ENCODE measurements around the gene ACAP3. TPM values are rescaled to one million over a fixed set of nuclear protein-coding genes. Genes with fewer than 3 reads are reported as not detected.

ACAP3 gene
- total and polyA plus RNA-seq, 3 experiments from 2014 or later, result 6.9 to 38.8 (median 36.4) TPM

DNA sequence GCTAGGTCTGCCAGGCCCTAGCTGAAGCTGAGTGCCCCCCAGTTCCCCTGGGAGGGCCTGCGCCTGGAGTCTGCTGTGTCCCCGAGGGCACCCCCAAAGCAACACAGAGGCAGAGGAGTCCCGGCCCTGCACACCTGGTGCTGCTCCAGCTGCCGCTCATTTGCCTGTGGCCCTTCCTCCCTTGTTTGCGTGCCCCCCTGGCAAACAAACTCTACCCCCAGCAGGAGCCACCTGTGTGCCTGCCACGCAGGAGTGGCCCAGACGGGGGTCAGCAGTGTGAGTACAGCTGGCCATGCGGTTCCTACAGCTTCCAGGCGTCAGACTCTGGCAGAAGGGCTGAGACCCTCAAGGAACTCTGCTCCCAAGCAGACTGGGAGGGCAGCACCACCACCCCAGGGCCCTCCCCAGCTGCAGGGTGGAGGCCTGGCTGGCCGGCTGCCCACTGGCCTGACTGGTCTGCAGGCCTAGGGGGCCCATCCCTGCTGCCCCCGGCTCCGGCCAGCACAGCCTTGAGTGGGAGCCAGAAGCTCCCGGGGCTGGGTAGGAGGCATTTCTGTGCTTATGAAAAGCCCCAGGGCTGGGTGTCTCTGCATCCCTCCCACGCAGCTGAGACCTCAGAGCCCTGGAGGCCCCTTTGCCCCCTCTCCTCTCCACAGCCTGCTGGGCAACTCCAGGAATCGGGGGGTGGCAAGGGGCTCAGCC is 22.8 kb upstream of the ACAP3 start:
- Mint-ChIP-seq H3K27ac (no peak overlapping the region), H3K9me3 (no peaks in the 10 kb centered on the region), H3K4me1 (peaks cover 6 to 17% (median 14%) of the 10 kb centered on the region in 3 donors), H3K4me3 (peak overlapping the region in 1 of 7 donors; percentile 44), H3K27me3 (no peaks in the 10 kb centered on the region), H3K36me3 (peaks cover 0 to 13% (median 0%) of the 10 kb centered on the region in 3 donors)
- H3K36me3 ChIP-seq (ENCODE audit: insufficient read depth, low read length), result no peaks in the 10 kb centered on the region
- POLR2A ChIA-PET, result no interaction called here
- DNase-seq, result no peak
- no peak overlapping the region for H3K27ac ChIP-seq (ENCODE audit: low read depth, low read length)
- H3K4me1 ChIP-seq (ENCODE audit: insufficient read depth, low read length), result peaks cover 12% of the 10 kb centered on the region
- H3K4me3 ChIP-seq (ENCODE audit: low read length), result no peak overlapping the region
- CTCF ChIA-PET, result no interaction called here
- no peaks in the 10 kb centered on the region for H3K27me3 ChIP-seq (ENCODE audit: insufficient read depth, low read length, poor library complexity, severe bottlenecking)
- H3K9me3 ChIP-seq (ENCODE audit: low read length), result no peaks in the 10 kb centered on the region

DNA sequence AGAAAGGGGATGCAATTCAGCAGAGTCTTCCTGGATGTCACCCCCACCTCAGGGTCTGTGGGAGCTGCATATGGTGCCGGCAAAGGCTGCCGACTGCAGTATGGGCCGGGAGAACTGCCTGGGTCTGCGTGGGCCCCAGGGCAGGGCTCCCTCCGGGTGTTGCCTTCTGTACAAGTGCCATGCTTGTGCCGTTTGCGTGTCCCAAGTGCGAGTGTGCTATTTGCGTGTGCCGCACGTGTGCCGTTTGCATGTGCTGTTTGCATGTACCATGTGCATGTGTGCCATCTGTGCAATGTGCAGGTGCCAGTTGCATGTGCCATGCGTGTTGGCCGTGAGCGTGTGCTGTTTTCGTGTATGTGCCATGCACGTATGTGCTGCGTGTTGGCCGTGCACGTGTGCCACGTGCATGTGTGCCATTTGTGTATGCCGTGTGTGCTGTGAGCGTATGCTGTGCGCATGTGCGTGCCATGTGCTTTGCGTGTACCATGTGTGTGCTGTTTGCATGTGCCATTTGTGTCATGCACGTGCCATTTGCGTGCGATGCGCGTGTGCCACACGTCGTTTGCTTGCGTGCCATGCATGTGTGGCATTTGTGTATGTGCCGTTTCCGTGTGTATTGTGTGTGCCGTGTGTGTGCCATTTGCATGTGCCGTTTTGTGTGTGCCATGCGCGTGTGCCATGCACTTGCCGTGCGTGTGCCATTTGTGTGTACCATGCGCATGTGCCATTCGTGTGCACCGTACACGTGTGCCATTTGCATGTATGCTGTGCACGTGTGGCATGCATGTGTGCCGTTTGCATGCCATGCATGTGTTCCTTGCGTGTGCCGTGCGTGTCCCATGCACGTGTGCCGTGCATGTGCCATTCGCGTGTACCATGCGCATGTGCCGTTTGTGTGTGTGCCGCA is 21.8 kb upstream of the ACAP3 start:
- ChIA-PET CTCF (no interaction called here), POLR2A (no interaction called here)
- Mint-ChIP-seq H3K36me3 (peaks cover 0 to 13% (median 0%) of the 10 kb centered on the region in 3 donors), H3K4me1 (peaks cover 8 to 19% (median 17%) of the 10 kb centered on the region in 3 donors), H3K9me3 (no peaks in the 10 kb centered on the region), H3K27ac (peak overlapping the region in 1 of 8 donors; percentile 52), H3K4me3 (peak overlapping the region in 2 of 7 donors; percentile 64 to 70), H3K27me3 (no peaks in the 10 kb centered on the region)
- no peaks in the 10 kb centered on the region for H3K27me3 ChIP-seq (ENCODE audit: insufficient read depth, low read length, poor library complexity, severe bottlenecking)
- no peak for DNase-seq
- H3K9me3 ChIP-seq (ENCODE audit: low read length), result no peaks in the 10 kb centered on the region
- H3K27ac ChIP-seq (ENCODE audit: low read depth, low read length), result no peak overlapping the region
- H3K4me1 ChIP-seq (ENCODE audit: insufficient read depth, low read length), result peaks cover 17% of the 10 kb centered on the region
- H3K36me3 ChIP-seq (ENCODE audit: insufficient read depth, low read length), result no peaks in the 10 kb centered on the region
- H3K4me3 ChIP-seq (ENCODE audit: low read length), result no peak overlapping the region

DNA sequence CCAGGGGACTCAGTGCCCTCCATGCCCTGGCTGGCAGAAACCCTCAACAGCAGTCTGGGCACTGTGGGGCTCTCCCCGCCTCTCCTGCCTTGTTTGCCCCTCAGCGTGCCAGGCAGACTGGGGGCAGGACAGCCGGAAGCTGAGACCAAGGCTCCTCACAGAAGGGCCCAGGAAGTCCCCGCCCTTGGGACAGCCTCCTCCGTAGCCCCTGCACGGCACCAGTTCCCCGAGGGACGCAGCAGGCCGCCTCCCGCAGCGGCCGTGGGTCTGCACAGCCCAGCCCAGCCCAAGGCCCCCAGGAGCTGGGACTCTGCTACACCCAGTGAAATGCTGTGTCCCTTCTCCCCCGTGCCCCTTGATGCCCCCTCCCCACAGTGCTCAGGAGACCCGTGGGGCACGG is 20.5 kb upstream of the ACAP3 start:
- H3K27me3 ChIP-seq (ENCODE audit: insufficient read depth, low read length, poor library complexity, severe bottlenecking), result no peaks in the 10 kb centered on the region
- peaks cover 21% of the 10 kb centered on the region for H3K4me1 ChIP-seq (ENCODE audit: insufficient read depth, low read length)
- no peak for DNase-seq
- Mint-ChIP-seq H3K4me1 (peaks cover 13 to 26% (median 22%) of the 10 kb centered on the region in 3 donors), H3K36me3 (peaks cover 0 to 17% (median 0%) of the 10 kb centered on the region in 3 donors), H3K27me3 (no peaks in the 10 kb centered on the region), H3K9me3 (no peaks in the 10 kb centered on the region), H3K27ac (no peak overlapping the region), H3K4me3 (no peak overlapping the region)
- H3K4me3 ChIP-seq (ENCODE audit: low read length), result no peak overlapping the region
- no peaks in the 10 kb centered on the region for H3K9me3 ChIP-seq (ENCODE audit: low read length)
- no peaks in the 10 kb centered on the region for H3K36me3 ChIP-seq (ENCODE audit: insufficient read depth, low read length)
- CTCF ChIA-PET, result no interaction called here
- no peak overlapping the region for H3K27ac ChIP-seq (ENCODE audit: low read depth, low read length)
- POLR2A ChIA-PET, result no interaction called here

DNA sequence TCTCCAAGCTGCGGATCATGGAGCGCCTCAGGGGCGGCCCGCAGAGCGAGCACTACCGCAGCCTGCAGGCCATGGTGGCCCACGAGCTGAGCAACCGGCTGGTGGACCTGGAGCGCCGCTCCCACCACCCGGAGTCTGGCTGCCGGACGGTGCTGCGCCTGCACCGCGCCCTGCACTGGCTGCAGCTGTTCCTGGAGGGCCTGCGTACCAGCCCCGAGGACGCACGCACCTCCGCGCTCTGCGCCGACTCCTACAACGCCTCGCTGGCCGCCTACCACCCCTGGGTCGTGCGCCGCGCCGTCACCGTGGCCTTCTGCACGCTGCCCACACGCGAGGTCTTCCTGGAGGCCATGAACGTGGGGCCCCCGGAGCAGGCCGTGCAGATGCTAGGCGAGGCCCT is 19.6 kb upstream of the ACAP3 start:
- H3K4me3 Mint-ChIP-seq, result peak overlapping the region in 2 of 7 donors; percentile 17 to 37

DNA sequence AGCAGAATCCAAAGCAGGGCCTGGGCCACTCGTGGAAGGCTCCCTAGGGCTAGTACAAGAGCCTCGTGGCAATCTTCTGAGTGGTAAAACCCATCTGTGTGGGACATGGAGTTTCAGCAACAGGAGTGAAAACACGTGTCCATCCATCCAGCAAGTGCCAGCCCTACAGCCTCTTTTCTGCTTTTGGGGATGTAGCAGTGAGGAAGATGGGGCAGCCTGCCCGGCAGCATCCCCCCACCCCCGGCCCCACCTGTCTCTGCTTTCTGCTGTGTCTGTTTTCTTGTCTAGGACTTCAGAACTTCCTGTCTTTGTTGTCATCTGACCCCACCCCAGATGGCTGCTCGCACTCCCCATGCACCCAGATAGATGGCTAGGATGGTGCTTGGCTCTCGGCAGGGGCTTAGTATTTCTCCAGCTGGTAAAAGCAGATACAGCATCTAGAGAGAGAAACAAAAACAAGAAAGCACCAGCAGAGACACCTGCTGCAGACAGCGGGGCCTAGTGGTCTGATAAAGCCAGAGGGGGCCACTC is 18.4 kb upstream of the ACAP3 start:
- peaks cover 32% of the 10 kb centered on the region for H3K4me1 ChIP-seq (ENCODE audit: insufficient read depth, low read length)
- peak overlapping the region; percentile 69 for H3K4me3 ChIP-seq (ENCODE audit: low read length)
- no peaks in the 10 kb centered on the region for H3K9me3 ChIP-seq (ENCODE audit: low read length)
- no peaks in the 10 kb centered on the region for H3K27me3 ChIP-seq (ENCODE audit: insufficient read depth, low read length, poor library complexity, severe bottlenecking)
- H3K36me3 ChIP-seq (ENCODE audit: insufficient read depth, low read length), result no peaks in the 10 kb centered on the region
- Mint-ChIP-seq H3K4me1 (peaks cover 21 to 46% (median 33%) of the 10 kb centered on the region in 3 donors), H3K4me3 (peak overlapping the region; percentile 40 to 89 (median 54)), H3K27me3 (no peaks in the 10 kb centered on the region), H3K27ac (peak overlapping the region in 6 of 8 donors; percentile 21 to 83 (median 26)), H3K36me3 (peaks cover 0 to 20% (median 0%) of the 10 kb centered on the region in 3 donors), H3K9me3 (no peaks in the 10 kb centered on the region)
- no peak overlapping the region for H3K27ac ChIP-seq (ENCODE audit: low read depth, low read length)
- ChIA-PET CTCF (interaction anchor here (1.0 kb wide), 1 partner anchor 204 kb away, joined by 4 read pairs; no protein-coding TSS in a partner anchor), POLR2A (interaction anchor here (0.7 kb wide), 1 partner anchor 86 kb away, joined by 4 read pairs; no protein-coding TSS in a partner anchor)
- no peak for DNase-seq

More for the DNA sequence above, 19.6 kb upstream of the ACAP3 start:
- POLR2A ChIA-PET, result no interaction called here
- no peak for DNase-seq
- H3K36me3 Mint-ChIP-seq, result peaks cover 0 to 17% (median 0%) of the 10 kb centered on the region in 3 donors
- CTCF ChIA-PET, result no interaction called here
- no peak overlapping the region for H3K27ac ChIP-seq (ENCODE audit: low read depth, low read length)
- no peaks in the 10 kb centered on the region for H3K9me3 ChIP-seq (ENCODE audit: low read length)
- no peaks in the 10 kb centered on the region for H3K27me3 ChIP-seq (ENCODE audit: insufficient read depth, low read length, poor library complexity, severe bottlenecking)
- peak overlapping the region in 1 of 8 donors; percentile 47 for H3K27ac Mint-ChIP-seq
- H3K4me3 ChIP-seq (ENCODE audit: low read length), result no peak overlapping the region
- H3K9me3 Mint-ChIP-seq, result no peaks in the 10 kb centered on the region
- H3K4me1 ChIP-seq (ENCODE audit: insufficient read depth, low read length), result peaks cover 27% of the 10 kb centered on the region
- H3K4me1 Mint-ChIP-seq, result peaks cover 17 to 35% (median 29%) of the 10 kb centered on the region in 3 donors
- no peaks in the 10 kb centered on the region for H3K27me3 Mint-ChIP-seq
- H3K36me3 ChIP-seq (ENCODE audit: insufficient read depth, low read length), result no peaks in the 10 kb centered on the region

DNA sequence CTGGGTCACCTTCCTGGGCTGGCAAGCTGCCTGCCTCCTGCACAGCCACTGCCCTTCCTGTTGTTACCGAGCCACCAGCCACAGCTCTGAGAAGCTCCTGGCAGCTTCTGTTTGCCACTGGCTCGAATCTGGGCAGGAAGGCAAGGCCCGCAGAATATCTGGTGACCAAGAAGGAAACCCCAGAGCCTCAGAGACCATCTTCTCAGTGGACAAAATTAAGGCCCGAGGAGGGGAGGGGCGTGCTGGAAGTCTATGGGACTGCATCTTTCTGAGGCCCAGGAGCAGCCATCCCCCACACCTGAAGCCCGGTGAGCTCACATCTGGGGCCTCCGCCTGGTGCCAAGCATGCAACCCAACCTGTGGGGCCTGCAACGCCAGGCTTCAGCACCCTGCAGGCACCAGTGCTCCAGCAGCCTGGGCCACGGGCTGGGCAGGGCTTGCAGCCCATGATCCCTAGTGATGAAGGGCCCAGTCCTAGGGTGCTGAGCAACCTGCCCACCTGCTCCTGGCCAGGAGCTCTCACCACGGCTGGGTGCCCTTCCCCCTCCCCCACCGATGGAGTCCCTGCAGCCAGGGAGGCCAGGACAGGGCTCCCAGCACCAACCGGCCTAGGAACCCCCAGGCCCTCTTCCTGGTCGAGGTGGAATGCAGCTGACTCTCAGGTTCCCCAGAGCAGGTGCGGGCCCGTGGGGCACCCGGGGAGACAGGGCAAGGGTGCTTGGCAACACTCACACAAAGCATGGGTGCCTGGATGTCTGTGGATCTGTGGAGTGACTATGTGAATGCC is 17.8 kb upstream of the ACAP3 start:
- no peaks in the 10 kb centered on the region for H3K36me3 ChIP-seq (ENCODE audit: insufficient read depth, low read length)
- Mint-ChIP-seq H3K4me3 (peak overlapping the region; percentile 66 to 92 (median 78)), H3K27ac (peak overlapping the region in 7 of 8 donors; percentile 11 to 87 (median 58)), H3K9me3 (no peaks in the 10 kb centered on the region), H3K4me1 (peaks cover 21 to 47% (median 33%) of the 10 kb centered on the region in 3 donors), H3K27me3 (no peaks in the 10 kb centered on the region), H3K36me3 (peaks cover 0 to 22% (median 0%) of the 10 kb centered on the region in 3 donors)
- no peaks in the 10 kb centered on the region for H3K9me3 ChIP-seq (ENCODE audit: low read length)
- no peaks in the 10 kb centered on the region for H3K27me3 ChIP-seq (ENCODE audit: insufficient read depth, low read length, poor library complexity, severe bottlenecking)
- H3K27ac ChIP-seq (ENCODE audit: low read depth, low read length), result peak overlapping the region; percentile 79
- DNase-seq, result peak in 1 of 5 donors; percentile 50
- peaks cover 32% of the 10 kb centered on the region for H3K4me1 ChIP-seq (ENCODE audit: insufficient read depth, low read length)
- ChIA-PET POLR2A (interaction anchor here (0.7 kb wide), 1 partner anchor 85 kb away, joined by 4 read pairs; no protein-coding TSS in a partner anchor), CTCF (interaction anchor here (1.0 kb wide), 2 partner anchors 16 to 203 kb away, joined by 3 to 4 read pairs; no protein-coding TSS in a partner anchor)
- peak overlapping the region; percentile 69 for H3K4me3 ChIP-seq (ENCODE audit: low read length)

DNA sequence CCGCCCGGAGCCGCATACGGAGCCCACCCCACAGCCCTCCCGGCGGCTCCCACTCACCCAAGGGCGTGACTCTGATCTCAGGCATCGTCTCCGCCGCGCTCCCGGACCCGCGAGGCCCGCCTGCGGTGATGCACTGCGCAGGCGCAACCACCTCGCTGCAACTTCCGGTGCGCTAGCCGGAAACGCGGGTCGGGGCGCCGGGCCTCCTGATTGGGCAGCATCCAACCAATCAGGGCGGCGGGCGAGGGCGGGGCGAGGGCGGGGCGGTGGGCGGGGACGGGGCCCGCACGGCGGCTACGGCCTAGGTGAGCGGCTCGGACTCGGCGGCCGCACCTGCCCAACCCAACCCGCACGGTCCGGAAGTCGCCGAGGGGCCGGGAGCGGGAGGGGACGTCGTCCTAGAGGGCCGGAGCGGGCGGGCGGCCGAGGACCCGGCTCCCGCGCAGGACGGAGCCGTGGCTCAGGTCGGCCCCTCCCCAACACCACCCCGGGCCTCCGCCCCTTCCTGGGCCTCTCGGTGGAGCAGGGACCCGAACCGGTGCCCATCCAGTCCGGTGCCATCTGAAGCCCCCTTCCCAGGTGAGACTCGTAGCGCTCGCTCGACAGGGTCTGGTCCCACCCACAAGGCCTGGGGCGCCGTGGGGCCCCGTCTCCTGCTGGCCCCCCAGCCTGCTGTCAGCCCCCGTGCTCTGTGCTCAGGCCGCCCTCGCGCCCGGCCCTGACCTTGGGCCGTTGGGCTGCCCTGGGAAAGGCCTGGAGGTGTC is 17.0 kb upstream of the ACAP3 start, which contains the start of the genes CPTP and INTS11:
CPTP (plus strand) TSS at position 279 of the 764 bp plus-strand sequence. CDS start 2,109 bp downstream, outside the sequence.
INTS11 (minus strand) TSS at position 137 of the 764 bp plus-strand sequence; CDS start at position 85, 52 bp downstream.
- peak within 1 kb of the TSS; percentile 69 for H3K4me3 ChIP-seq (ENCODE audit: low read length)
- POLR2A ChIA-PET, result no interaction called here
- peaks cover 25 to 51% (median 34%) of the 10 kb centered on the region in 3 donors for H3K4me1 Mint-ChIP-seq
- H3K9me3 Mint-ChIP-seq, result no peaks in the 10 kb centered on the region
- DNase-seq, result peak; percentile 95 to 98 (median 96)
- H3K4me3 Mint-ChIP-seq, result peak within 1 kb of the TSS; percentile 86 to 97 (median 91)
- no peaks in the 10 kb centered on the region for H3K27me3 Mint-ChIP-seq
- peak within 1 kb of the TSS; percentile 70 to 96 (median 89) for H3K27ac Mint-ChIP-seq
- peaks cover 32% of the 10 kb centered on the region for H3K4me1 ChIP-seq (ENCODE audit: insufficient read depth, low read length)
- H3K9me3 ChIP-seq (ENCODE audit: low read length), result no peaks in the 10 kb centered on the region
- peaks cover 0 to 29% (median 0%) of the 10 kb centered on the region in 3 donors for H3K36me3 Mint-ChIP-seq
- no peaks in the 10 kb centered on the region for H3K27me3 ChIP-seq (ENCODE audit: insufficient read depth, low read length, poor library complexity, severe bottlenecking)
- no peaks in the 10 kb centered on the region for H3K36me3 ChIP-seq (ENCODE audit: insufficient read depth, low read length)
- CTCF ChIA-PET, result interaction anchor here (1.0 kb wide), 2 partner anchors 15 to 203 kb away, joined by 3 to 4 read pairs; no protein-coding TSS in a partner anchor
- peak within 1 kb of the TSS; percentile 79 for H3K27ac ChIP-seq (ENCODE audit: low read depth, low read length)

Measured in CD8-positive, alpha-beta memory T cell (primary cell).